Activated CD8-positive, alpha-beta memory T cell treated with anti-CD3 and anti-CD28 coated beads, Interleukin-2, amount 50 U/mL, for 1 hour (primary cell): Measurements from ENCODE around the gene UBE2D3.

ENCODE experiments used
- DNase-seq: peaks from one replicate; pipeline ENCODE4 v3.0.0-alpha.2; 2020; ENCODE audit errors: extremely low read depth

Gene UBE2D3

GRCh38 chr4:102754044-102754443 is 73.3 kb downstream of the UBE2D3 start:
- DNase-seq: no peak

- DNase-seq: no peak
Measured at GRCh38 chr4:102751941-102752340, 75.4 kb downstream of the UBE2D3 start.
